ENCODE measurements around the gene DHX36. TPM values are rescaled to one million over a fixed set of nuclear protein-coding genes. Genes with fewer than 3 reads are reported as not detected.

Gene DHX36
- polyA plus RNA-seq, 5 donors, result 58.4 to 87.8 (median 80.7) TPM

DNA sequence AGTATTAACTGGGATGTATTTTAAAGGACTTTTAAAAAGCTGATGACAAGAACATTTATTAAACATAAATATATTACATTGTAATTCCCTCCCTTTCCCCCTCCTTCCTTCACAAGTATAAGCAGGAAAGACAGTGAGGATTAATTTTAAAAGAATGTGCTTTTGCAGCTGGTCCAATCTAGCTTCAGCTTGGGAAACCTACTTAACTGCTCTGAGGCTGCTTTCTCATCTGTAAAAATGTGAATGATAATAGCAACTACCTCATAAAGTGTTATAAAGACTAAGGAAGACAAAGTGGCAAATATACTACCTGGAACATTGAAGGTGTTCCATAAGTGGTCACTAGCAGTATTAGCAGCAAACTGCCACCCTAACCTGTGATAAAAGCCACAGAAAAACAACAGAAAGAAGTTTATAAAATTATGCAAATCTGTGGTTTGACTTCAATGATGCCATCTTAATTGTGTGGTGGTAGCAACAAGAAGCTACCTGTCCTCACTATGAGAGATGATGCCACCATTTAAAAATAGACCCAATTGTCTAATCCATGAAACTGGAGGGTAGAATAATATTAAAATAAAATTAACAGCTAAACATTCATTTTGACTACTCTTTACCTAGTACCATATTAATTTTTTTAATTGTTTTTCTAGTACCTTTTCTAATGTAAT is 20.0 kb downstream of the DHX36 start:
- DNase-seq, result no peak

- DNase-seq, result no peak
Observed at GRCh38 chr3:154301561-154301960, 22.7 kb downstream of the DHX36 start.

- DNase-seq, result no peak
Observed at GRCh38 chr3:154294016-154294415, 30.3 kb downstream of the DHX36 start.

GRCh38 chr3:154290187-154290586 is 34.1 kb downstream of the DHX36 start:
- no peak for DNase-seq

- no peak for DNase-seq
Observed at GRCh38 chr3:154285221-154285620, 39.1 kb downstream of the DHX36 start.

- DNase-seq, result no peak
Observed at GRCh38 chr3:154280161-154280560, 44.1 kb downstream of the DHX36 start.

DNA sequence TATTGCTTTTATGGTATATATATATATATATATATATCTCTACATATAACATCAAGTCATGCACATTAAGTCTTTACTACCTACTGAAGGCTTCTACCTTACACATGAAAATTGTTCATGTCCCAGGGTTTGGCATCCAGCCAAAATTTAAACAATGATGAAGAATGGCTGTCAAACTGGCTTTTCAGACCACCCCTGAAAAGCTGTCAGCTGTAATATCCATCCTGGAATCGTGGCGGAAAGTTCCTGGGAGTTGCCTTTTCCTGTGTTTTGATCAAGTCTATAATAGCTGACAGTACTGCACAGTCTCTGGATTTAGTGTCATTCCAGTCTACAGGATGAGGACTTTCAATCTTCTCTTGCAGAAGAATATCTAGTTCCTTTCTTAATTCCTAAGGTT is 48.3 kb downstream of the DHX36 start:
- DNase-seq, result no peak

DNA sequence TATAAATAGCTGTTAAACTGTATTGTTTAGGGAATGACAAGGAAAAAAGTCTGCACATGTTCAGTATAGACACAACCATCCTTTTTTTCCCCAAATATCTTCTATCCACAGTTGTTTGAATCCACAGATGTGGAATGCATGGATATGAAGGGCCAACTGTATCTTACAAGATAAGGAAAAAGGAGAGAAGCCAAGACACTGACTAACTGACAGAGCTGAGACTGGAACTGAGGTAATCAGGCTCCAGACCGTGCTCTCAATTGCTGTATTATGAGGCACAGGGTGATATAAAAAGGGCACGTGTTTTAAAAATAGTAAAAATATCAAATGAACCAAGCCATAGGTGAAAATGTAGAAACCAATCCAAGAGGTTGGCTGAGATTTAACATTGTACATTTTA is 49.0 kb downstream of the DHX36 start:
- DNase-seq, result no peak

DNA sequence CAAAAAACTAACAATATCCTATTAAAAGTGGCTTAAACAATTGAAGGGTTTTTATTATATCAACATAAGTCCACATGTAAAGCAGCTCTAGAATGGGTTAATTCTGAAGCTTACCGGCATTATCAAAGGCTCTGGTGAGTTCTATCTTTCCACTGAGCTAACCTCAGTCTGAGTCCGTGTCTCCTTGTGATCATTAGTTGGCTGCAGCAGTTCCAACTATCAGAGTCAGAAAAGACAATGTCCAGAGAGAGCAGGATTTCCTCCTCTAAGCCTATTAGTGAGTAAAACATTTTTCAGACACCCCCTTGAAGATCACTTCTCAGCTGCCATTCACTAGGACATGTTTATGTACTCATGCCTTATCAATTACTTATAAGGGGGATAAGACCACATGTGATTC is 49.9 kb downstream of the DHX36 start:
- DNase-seq, result no peak

DNA sequence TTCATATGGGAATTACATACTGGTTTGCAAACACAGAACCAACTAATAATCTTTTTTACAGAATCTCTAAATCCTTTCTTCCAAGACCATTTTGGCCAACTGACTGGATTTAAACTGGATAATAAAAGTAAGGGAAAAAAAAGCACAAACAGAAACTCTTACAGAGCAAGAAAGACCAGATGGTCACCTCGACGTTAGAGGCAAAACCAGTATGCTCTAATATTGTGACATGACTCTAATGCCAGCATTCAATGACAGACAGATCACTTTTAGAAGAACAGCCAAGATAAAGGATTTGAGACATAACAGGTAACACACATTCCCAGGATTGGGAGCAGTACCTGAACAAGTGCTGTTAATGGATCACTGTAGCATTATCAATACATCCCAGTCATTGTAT is 50.9 kb downstream of the DHX36 start:
- DNase-seq, result no peak

GRCh38 chr3:154254527-154254926 is 69.8 kb downstream of the DHX36 start:
- DNase-seq, result no peak

GRCh38 chr3:154252759-154253638 is 71.3 kb downstream of the DHX36 start:
- DNase-seq, result peak; percentile 81 to 88

DNA sequence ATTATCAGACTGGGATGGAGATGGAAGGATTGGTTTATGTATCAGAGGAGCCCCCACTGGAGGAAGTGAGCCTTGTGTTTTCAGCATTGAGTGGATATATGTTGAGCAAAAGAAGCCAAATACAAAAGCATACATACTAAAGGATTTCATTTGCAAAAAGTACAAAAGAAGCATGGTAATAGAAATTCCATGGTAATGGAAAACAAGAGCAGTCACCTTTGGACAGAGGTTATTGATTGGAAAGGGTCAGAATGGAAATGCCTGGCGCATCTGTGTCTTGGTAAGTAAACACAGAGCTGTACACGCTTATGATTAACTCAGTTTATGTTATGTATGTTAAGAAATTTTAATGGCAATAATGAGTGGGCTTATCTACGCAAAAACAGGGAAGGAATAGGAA is 72.7 kb downstream of the DHX36 start:
- DNase-seq, result no peak

DNA sequence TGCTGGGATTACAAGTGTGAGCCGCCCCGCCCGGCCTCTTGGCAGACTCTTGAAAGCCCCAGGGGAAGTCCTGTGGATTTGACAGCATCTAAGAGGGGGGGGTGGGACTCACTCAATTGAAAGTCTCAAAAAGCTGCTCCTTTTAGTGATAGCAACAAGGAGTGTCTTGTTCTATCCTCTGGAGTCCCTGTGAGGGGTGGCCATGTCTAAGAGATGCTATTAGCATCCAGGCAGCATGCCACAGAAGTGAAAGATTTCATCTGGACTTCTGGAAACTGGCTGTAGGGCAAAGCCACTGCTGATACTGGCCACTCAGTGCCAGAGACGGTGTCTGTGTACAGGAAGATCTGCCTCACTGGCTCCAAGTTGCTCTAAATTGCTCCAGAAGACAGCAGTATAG is 74.0 kb downstream of the DHX36 start:
- no peak for DNase-seq

DNA sequence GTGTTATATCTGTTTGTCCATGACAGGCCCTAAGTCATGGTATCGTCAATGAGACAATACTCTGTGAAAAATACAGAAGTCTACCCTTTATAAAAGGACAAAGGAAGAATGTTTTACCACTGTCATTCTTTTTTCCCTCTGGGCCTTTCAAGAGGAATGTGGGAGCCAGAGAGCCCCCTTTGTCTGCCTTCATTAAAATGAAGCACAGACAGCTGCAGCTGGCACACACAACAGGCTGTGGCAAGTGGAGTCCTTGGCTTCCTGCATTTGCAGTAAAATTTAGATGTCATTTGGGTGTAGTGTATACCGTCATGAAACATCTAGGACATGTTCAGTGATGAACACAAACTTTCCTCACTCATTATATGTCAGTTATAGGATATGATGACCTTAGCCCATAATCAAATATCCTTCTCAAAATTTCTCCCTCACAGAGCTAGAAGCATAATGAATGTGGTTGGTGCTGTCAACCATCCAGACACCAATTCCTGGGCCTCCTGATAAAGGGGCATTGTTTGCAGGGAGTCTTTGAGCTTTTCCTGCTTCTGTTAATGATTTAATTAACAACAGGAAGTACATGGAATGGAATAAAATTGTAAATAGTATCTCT is 76.4 kb downstream of the DHX36 start:
- DNase-seq, result no peak

- no peak for DNase-seq
Observed at GRCh38 chr3:154244644-154245043, 79.6 kb downstream of the DHX36 start.

GRCh38 chr3:154243353-154243752 is 80.9 kb downstream of the DHX36 start:
- no peak for DNase-seq

DNA sequence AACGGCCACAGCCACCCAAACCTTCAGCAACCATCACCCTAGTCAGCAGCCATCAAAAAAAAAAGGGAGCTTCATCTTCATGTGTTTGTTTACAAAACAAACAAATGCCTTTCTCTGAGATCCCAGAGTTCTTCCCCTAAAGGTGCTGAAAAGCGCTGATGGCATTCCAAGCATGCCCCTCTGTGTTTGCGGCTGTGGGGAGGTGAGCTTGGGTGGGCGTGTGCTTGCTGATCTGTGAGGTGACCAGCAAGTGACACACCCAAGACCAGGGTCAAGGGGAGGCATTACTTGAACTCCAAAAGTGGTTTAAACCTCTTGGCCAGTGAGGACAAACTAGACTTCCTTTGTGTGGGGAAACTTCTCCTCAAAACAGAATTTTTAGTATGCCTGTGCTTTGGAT is 81.5 kb downstream of the DHX36 start:
- no peak for DNase-seq

GRCh38 chr3:154241496-154241895 is 82.8 kb downstream of the DHX36 start:
- no peak for DNase-seq

DNA sequence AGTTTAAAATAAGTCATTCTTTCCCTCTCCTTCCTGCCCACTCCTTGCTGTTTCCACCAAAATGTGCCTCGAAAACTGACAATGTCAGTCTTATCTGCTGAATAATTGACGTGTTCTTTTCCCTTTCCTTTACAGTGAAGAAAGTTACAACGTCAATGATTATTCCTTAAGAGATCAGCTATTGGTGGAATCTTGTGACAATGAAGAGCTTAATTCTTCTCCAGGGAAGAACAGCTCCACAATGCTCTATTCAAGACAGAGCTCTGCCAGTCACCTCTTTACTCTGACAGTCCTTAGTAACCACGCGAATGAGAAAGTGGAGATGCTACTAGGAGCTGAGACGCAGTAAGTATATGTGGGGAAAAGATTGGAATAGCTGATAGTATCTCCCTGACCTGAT is 84.1 kb downstream of the DHX36 start:
- DNase-seq, result no peak

GRCh38 chr3:154236331-154236730 is 88.0 kb downstream of the DHX36 start:
- DNase-seq, result no peak

- no peak for DNase-seq
Observed at GRCh38 chr3:154235330-154235729, 89.0 kb downstream of the DHX36 start.

DNA sequence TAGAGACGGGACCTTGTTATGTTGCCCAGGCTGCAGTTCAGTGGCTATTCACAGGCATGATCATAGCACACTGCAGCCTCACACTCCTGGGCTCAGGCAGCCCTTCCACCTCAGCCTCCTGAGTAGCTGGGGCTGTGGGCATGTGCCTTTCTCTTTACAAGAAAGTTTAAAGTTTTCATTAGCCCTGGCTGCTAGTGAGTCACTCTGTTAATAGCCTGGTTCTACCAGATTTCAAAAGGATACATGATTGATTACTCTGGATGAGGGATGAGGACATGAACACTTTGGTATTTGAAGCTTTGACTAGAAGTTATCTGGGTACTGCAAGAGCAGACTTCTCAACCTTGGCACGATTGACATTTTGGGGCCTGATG is 95.1 kb downstream of the DHX36 start:
- no peak for DNase-seq

Data from right lung (tissue), 5 donors.